ENCODE results near the gene C5orf15. TPM values are rescaled to one million over a fixed set of nuclear protein-coding genes. Genes with fewer than 3 reads are reported as not detected.

C5orf15 gene
- total and polyA plus RNA-seq, 4 donors = 21.2 to 32.4 (median 28.7) TPM

- Histone ChIP-seq H3K9ac (ENCODE audit: low read depth in 1 of 2, low read length in 2 of 2) (no peak overlapping the region), H3K9me3 (ENCODE audit: control insufficient read depth in 4 of 4, low read length in 3 of 4) (no peaks in the 10 kb centered on the region), H3K4me1 (ENCODE audit: control insufficient read depth in 4 of 4, insufficient read depth in 4 of 4, low read length in 3 of 4) (peaks cover 0 to 31% (median 22%) of the 10 kb centered on the region in 4 donors), H3K36me3 (ENCODE audit: control insufficient read depth in 4 of 4, insufficient read depth in 3 of 4, low read depth in 1 of 4, low read length in 3 of 4) (no peaks in the 10 kb centered on the region), H3K4me3 (ENCODE audit: low read depth in 1 of 3, low read length in 3 of 3) (no peak overlapping the region), H3K27me3 (ENCODE audit: control insufficient read depth in 4 of 4, insufficient read depth in 4 of 4, low read length in 3 of 4) (no peaks in the 10 kb centered on the region), H3K27ac (ENCODE audit: low read depth in 1 of 2, low read length in 2 of 2) (no peak overlapping the region)
- DNase-seq (ENCODE audit: low spot score) = no peak
- WGBS = 93% methylated on average over 7 of the region's 7 CpGs
- no peak for TF ChIP-seq GABPA (IDR thresholded peaks at IDR 0.05 in 1 of 2, conservative IDR thresholded peaks at IDR 0.05 in 1 of 2)
- no peak for TF ChIP-seq TAF1 (conservative IDR thresholded peaks at IDR 0.05)
- TF ChIP-seq JUND (IDR thresholded peaks at IDR 0.05) = no peak
- TF ChIP-seq RAD21 (IDR thresholded peaks at IDR 0.05) = no peak
- TF ChIP-seq ZBTB33 (IDR thresholded peaks at IDR 0.05) = no peak
- no peak for TF ChIP-seq ATF3 (IDR thresholded peaks at IDR 0.05)
- no peak for TF ChIP-seq CTCF (IDR thresholded peaks at IDR 0.05; ENCODE audit: low read depth, low read length, missing input control)
- TF ChIP-seq REST (IDR thresholded peaks at IDR 0.05) = no peak
- no peak for TF ChIP-seq HNF4G (IDR thresholded peaks at IDR 0.05)
- peak; percentile 44 for TF ChIP-seq NR2F2 (IDR thresholded peaks at IDR 0.05)
- peak; percentile 26 for TF ChIP-seq SP1 (IDR thresholded peaks at IDR 0.05)
- TF ChIP-seq EGR1 (IDR thresholded peaks at IDR 0.05; ENCODE audit: low read depth in 2 of 2) = no peak
- no peak for TF ChIP-seq HNF4A (conservative IDR thresholded peaks at IDR 0.05)
- TF ChIP-seq RXRA (IDR thresholded peaks at IDR 0.05) = peak; percentile 40 to 43
Measured at GRCh38 chr5:133950821-133951612, 17.4 kb downstream of the C5orf15 start.

GRCh38 chr5:133948721-133949120 lies 19.7 kb downstream of the C5orf15 start:
- Histone ChIP-seq H3K4me1 (ENCODE audit: control insufficient read depth in 4 of 4, insufficient read depth in 4 of 4, low read length in 3 of 4) (peaks cover 0 to 29% (median 20%) of the 10 kb centered on the region in 4 donors), H3K36me3 (ENCODE audit: control insufficient read depth in 4 of 4, insufficient read depth in 3 of 4, low read depth in 1 of 4, low read length in 3 of 4) (no peaks in the 10 kb centered on the region), H3K4me3 (ENCODE audit: low read depth in 1 of 3, low read length in 3 of 3) (no peak overlapping the region), H3K27ac (ENCODE audit: low read depth in 1 of 2, low read length in 2 of 2) (no peak overlapping the region), H3K9ac (ENCODE audit: low read depth in 1 of 2, low read length in 2 of 2) (no peak overlapping the region), H3K27me3 (ENCODE audit: control insufficient read depth in 4 of 4, insufficient read depth in 4 of 4, low read length in 3 of 4) (no peaks in the 10 kb centered on the region), H3K9me3 (ENCODE audit: control insufficient read depth in 4 of 4, low read length in 3 of 4) (no peaks in the 10 kb centered on the region)
- DNase-seq (ENCODE audit: low spot score) = no peak
- TF ChIP-seq RAD21 (IDR thresholded peaks at IDR 0.05) (no peak), REST (IDR thresholded peaks at IDR 0.05) (no peak), JUND (IDR thresholded peaks at IDR 0.05) (no peak), HNF4A (conservative IDR thresholded peaks at IDR 0.05) (no peak), RXRA (IDR thresholded peaks at IDR 0.05) (no peak), FOXA1 (IDR thresholded peaks at IDR 0.05) (no peak), SP1 (IDR thresholded peaks at IDR 0.05) (no peak), GABPA (IDR thresholded peaks at IDR 0.05 in 1 of 2, conservative IDR thresholded peaks at IDR 0.05 in 1 of 2) (no peak), MAX (IDR thresholded peaks at IDR 0.05) (no peak), CTCF (IDR thresholded peaks at IDR 0.05; ENCODE audit: low read depth, low read length, missing input control) (no peak)
